ENCODE data around the gene ACIN1.

ACIN1 gene

GRCh38 chr14:23042162-23042965 is 52.6 kb downstream of the ACIN1 start, which contains the start of gene PSMB11:
TSS of gene PSMB11 (plus strand) at chr14:23042212. CDS start at chr14:23042226, 14 bp downstream.
- no peak for DNase-seq (ENCODE audit: low read depth in 2 of 2)

- no peak for DNase-seq (ENCODE audit: low read depth in 2 of 2)
Measured at GRCh38 chr14:23041729-23042128, 53.2 kb downstream of the ACIN1 start.

- no peak for DNase-seq (ENCODE audit: low read depth in 2 of 2)
Measured at GRCh38 chr14:23040100-23040499, 54.8 kb downstream of the ACIN1 start.

GRCh38 chr14:23035303-23036144 is 59.4 kb downstream of the ACIN1 start:
- DNase-seq (ENCODE audit: low read depth in 2 of 2) = no peak

- DNase-seq (ENCODE audit: low read depth in 2 of 2) = peak; percentile 67 to 88
Measured at GRCh38 chr14:23034498-23035302, 60.2 kb downstream of the ACIN1 start, which contains the start of gene PSMB5. TSS of gene PSMB5 (minus strand) at chr14:23034900. CDS start at chr14:23034881, 19 bp downstream.

GRCh38 chr14:23033801-23034497 is 61.0 kb downstream of the ACIN1 start:
- no peak for DNase-seq (ENCODE audit: low read depth in 2 of 2)

GRCh38 chr14:23033251-23033727 is 61.6 kb downstream of the ACIN1 start:
- DNase-seq (ENCODE audit: low read depth in 2 of 2) = no peak

GRCh38 chr14:23030936-23031335 is 64.0 kb downstream of the ACIN1 start:
- no peak for DNase-seq (ENCODE audit: low read depth in 2 of 2)

GRCh38 chr14:23028799-23029198 is 66.1 kb downstream of the ACIN1 start:
- DNase-seq (ENCODE audit: low read depth in 2 of 2) = no peak

- DNase-seq (ENCODE audit: low read depth in 2 of 2) = no peak
Measured at GRCh38 chr14:23025151-23025814, 69.7 kb downstream of the ACIN1 start.

- no peak for DNase-seq (ENCODE audit: low read depth in 2 of 2)
Measured at GRCh38 chr14:23024612-23025075, 70.3 kb downstream of the ACIN1 start.

- DNase-seq (ENCODE audit: low read depth in 2 of 2) = no peak
Measured at GRCh38 chr14:23023795-23024152, 71.2 kb downstream of the ACIN1 start.

- DNase-seq (ENCODE audit: low read depth in 2 of 2) = no peak
Measured at GRCh38 chr14:23023022-23023794, 71.7 kb downstream of the ACIN1 start.

GRCh38 chr14:23021889-23022442 is 73.0 kb downstream of the ACIN1 start:
- no peak for DNase-seq (ENCODE audit: low read depth in 2 of 2)

- DNase-seq (ENCODE audit: low read depth in 2 of 2) = no peak
Measured at GRCh38 chr14:23021434-23021833, 73.5 kb downstream of the ACIN1 start.

- DNase-seq (ENCODE audit: low read depth in 2 of 2) = no peak
Measured at GRCh38 chr14:23020143-23021128, 74.5 kb downstream of the ACIN1 start.

GRCh38 chr14:23018107-23018506 is 76.8 kb downstream of the ACIN1 start:
- no peak for DNase-seq (ENCODE audit: low read depth in 2 of 2)

GRCh38 chr14:23017091-23017490 is 77.8 kb downstream of the ACIN1 start:
- no peak for DNase-seq (ENCODE audit: low read depth in 2 of 2)
